GM12873 (cell line): ENCODE measurements around the gene KIF1A.

Experiments used
- TF ChIP-seq, protein P1 (sequence below): IDR thresholded peaks from 2 replicates; pipeline ENCODE4 v1.5.1; 2012; ENCODE audit warnings: low read depth, mild to moderate bottlenecking, moderate library complexity, low read length, control low read depth; ENCODE audit not compliant: insufficient read depth; ENCODE audit errors: missing control alignments

Gene KIF1A

DNA sequence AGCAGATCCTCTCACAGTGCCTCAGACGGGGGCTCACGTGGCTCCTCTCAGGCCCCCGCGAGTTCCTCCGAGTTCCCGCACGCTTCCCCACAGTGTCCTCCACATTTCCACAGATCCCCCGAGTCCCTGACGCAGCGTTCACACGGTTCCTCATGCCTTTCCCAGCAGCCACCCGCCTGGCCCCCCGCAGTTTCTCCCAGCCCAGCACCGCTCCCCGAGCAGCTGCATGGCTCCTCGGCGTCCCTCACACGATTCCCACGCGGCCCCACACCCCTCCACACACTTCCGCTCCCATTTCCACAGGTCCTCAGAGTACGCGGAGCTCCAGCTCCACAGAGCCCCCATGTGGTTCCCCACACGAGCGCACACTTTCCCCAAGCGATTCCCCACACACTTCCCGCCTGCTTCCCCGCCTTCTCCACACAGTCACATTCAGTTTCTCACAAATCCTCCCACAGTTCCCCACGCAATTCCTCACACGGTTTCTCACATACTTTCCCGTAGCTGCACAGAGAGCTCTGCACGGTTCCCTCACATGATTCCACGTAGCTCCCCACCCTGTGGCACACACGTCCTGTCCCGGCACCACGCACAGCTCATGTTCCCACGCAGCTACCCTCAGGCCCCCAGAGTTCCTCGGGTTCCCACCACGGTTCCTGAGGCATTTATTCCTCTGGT lies 39.9 kb downstream of the KIF1A start:
- TF ChIP-seq, protein P1, sequence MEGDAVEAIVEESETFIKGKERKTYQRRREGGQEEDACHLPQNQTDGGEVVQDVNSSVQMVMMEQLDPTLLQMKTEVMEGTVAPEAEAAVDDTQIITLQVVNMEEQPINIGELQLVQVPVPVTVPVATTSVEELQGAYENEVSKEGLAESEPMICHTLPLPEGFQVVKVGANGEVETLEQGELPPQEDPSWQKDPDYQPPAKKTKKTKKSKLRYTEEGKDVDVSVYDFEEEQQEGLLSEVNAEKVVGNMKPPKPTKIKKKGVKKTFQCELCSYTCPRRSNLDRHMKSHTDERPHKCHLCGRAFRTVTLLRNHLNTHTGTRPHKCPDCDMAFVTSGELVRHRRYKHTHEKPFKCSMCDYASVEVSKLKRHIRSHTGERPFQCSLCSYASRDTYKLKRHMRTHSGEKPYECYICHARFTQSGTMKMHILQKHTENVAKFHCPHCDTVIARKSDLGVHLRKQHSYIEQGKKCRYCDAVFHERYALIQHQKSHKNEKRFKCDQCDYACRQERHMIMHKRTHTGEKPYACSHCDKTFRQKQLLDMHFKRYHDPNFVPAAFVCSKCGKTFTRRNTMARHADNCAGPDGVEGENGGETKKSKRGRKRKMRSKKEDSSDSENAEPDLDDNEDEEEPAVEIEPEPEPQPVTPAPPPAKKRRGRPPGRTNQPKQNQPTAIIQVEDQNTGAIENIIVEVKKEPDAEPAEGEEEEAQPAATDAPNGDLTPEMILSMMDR = no peak

DNA sequence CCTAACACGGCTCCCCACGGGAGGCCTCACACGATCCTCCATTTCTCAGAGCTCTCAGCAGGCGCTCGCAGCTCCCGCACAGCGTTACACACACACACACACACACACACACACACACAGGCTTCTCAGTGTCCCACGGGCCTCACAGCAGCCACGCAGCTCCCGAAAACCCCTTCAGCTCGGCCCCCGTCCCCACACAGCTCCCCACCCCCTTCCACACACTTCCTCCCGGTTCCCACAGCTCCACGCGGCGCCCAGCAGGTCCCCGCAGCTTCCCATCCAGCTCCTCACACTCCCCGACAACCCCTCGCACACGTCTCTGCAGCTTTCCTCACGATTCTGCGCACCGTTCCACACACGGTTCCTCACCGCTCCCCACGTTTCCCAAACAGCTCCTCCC lies 41.6 kb downstream of the KIF1A start:
- TF ChIP-seq, protein P1 = no peak

DNA sequence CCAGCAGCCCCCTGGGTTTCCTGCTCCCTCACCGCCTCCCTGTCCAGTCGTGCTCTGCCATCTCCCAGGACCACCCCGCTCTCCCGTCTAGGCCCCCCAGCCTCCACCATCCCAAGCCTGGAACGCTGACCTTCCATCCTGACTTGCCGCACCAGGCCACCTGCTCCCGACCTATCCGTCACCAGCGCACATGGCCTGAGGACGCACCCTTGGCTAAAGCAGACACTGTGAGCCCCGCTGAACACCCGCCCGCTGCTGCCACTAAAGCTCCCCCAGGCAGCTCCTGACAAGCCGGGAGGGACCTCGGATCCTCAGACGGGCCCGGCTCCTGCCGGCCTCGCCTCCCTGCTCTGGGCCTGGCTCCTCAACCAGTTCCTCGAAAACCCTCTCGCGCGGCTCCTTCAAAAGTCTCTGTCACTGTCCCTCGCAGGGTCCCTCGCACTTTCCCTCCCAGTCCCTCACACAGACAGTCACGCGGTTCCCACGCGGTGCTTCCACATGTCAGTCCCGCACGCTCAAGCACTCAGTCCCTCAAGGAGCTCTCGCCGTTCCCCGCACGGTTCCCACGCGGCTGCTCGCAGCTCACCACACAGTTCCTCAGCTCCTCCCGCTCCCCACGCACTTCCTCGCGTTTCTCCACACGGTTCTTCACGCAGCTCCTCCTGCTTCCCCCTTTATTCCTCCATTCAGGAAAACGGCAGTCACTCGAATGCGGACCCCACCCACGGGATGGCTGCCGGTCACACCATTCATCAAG lies 42.4 kb downstream of the KIF1A start:
- TF ChIP-seq, protein P1 = no peak

DNA sequence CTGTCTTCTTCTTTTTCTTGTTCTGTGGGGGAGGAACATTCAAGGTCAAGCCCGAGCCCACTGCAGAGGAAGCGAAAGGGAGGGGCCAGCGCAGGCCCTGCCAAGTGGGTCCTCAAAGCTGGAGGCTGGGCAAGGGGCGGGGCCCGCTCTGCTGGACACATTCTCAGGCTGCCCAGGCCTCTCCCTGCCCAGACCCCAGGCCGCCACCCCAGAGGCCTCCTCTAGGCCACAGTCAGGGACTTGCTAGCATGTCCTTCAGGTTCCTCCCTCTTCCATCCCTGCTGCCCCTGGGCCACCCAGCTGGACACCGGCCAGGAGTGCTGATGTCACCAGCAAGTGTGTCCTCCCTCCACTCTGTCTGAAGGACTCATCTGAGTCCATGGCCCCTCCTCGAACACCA lies 44.1 kb downstream of the KIF1A start:
- TF ChIP-seq, protein P1 = no peak

DNA sequence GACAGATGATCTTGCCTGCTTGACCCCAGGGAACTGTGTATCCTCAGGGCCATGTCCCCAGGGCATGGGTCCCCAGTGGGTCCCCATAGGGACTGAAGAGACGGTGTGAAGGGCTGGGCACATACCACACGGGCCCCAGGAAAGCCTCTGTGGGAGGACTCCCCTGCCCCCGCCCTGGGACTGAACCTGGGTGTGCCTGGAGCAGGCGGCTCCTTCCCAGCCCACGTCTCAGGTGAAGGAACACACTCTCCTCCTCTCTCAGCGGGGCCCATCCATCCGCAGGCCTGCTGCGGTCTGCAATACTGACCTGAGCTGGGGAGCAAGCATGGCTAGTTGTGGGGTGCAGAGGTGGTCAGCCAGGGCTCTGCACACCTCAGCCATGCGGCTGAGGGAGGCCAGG lies 45.2 kb downstream of the KIF1A start:
- TF ChIP-seq, protein P1 = no peak

DNA sequence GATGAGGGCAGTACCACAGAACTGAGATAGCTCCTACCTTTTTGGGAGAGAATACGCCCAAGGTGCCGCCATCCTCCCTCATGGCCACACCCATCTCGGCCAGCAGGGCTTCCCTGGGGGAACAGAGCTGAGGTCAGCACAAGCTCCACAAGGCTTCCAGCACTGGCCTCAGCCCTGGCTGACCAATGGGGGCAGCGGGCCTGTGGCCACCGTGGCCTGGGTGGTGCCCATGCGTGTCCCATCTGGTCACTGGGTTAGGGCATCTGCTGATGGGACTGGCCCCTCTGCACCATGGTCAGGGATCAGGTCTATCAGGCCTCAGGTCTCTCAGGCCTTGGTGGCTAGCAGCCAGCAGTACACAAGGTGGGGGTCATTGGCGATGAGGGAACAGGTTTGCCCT lies 50.9 kb downstream of the KIF1A start:
- TF ChIP-seq, protein P1 = no peak

DNA sequence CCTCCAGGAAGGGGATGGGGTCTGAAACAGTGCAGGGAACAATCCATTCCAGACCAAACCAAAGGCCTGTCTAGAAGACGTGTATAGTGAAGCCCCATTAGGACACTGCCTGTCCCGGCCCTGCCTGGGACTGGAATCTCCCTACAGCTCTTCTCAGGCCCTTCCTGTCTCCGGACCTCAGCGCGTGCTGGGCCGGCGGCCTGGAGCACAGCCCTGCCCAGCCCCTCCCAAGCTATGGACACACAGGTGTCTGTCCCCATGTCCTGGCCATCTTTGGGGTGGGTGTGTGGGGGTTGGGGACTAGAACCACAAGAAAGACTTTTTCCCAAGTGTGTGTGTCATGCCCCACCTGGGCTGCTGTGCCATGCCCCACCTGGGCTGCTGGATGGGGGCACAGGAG lies 51.8 kb downstream of the KIF1A start:
- TF ChIP-seq, protein P1 = no peak
